Skin of body (tissue), 3 donors: Measurements from ENCODE around the gene TRIM74. TPM values are rescaled to one million over a fixed set of nuclear protein-coding genes. Genes with fewer than 3 reads are reported as not detected.
"Not testable (repeated sequence)": the region's sequence is repeated elsewhere in the genome, so short reads cannot be mapped to it uniquely, and the experiment has no call there.

Experiments used
- DNase-seq: peaks from one replicate; lab custom pipeline; 2025; lab: John Stamatoyannopoulos, UW
- small RNA-seq: library from RNA; depleted of rRNA; stranded (forward); fragments of <200 nt; gene quantifications from one replicate; pipeline ENCODE3, GENCODE V24; 2014; ENCODE audit warnings: low replicate concordance
- total RNA-seq: library from RNA; depleted of rRNA; stranded (reverse); fragments of >200 nt; gene quantifications from one replicate; pipeline ENCODE4 v1.2.3, GENCODE V29; 2014

TRIM74 gene
- total RNA-seq, 1 donor from 2014 or later, result not detected

GRCh38 chr7:72911395-72911794, 57.9 kb downstream of the TRIM74 start:
- not testable (repeated sequence) for DNase-seq

Small RNA genes lying within 50 kb of the gene (small RNA-seq; reads per million reads assigned to genes)
- not detected for gene RF00019

Other genes with a start within 250 kb of the TRIM74 start
- gene TYW1B, start 141.3 kb downstream of the TRIM74 start, total RNA-seq, result 4.5 TPM
- 9.6 TPM for gene POM121, start 44.4 kb downstream of the TRIM74 start, total RNA-seq
- gene SPDYE8, start 60.3 kb upstream of the TRIM74 start, total RNA-seq, result 0.10 TPM
- 0.10 TPM for gene SPDYE11, start 88.4 kb upstream of the TRIM74 start, total RNA-seq
- gene SPDYE9, start 116.6 kb upstream of the TRIM74 start, total RNA-seq, result 0.10 TPM